GM19043 (cell line): ENCODE data around the gene ZNF836.
"Not testable (repeated sequence)": the region's sequence is repeated elsewhere in the genome, so short reads cannot be mapped to it uniquely, and the experiment has no call there.

Experiments
- ATAC-seq: cut with Tn5 transposase; IDR thresholded peaks from one replicate; pipeline ENCODE4 v1.9.1; 2021; ENCODE audit warnings: low read depth; ENCODE audit not compliant: unreplicated experiment

ZNF836 gene

GRCh38 chr19:52171321-52172169, at the start of gene ZNF836:
Gene ZNF836 (minus strand): TSS chr19:52171621. CDS start chr19:52168072, 3,549 bp downstream.
- ATAC-seq = peak; percentile 64

- ATAC-seq = no peak
These were observed 49.6 kb upstream of the ZNF836 start for GRCh38 chr19:52221031-52221430.

- no peak for ATAC-seq
These were observed 48.2 kb upstream of the ZNF836 start for GRCh38 chr19:52219611-52220010.

- ATAC-seq = no peak
These were observed 46.2 kb upstream of the ZNF836 start for GRCh38 chr19:52217576-52217975.

GRCh38 chr19:52216401-52216800, 45.0 kb upstream of the ZNF836 start:
- ATAC-seq = no peak

- no peak for ATAC-seq
These were observed 42.8 kb upstream of the ZNF836 start for GRCh38 chr19:52214241-52214640.

- ATAC-seq = no peak
These were observed 41.3 kb upstream of the ZNF836 start for GRCh38 chr19:52212572-52213255.

GRCh38 chr19:52211926-52212571, 40.6 kb upstream of the ZNF836 start:
- ATAC-seq = no peak

- no peak for ATAC-seq
These were observed 39.8 kb upstream of the ZNF836 start for GRCh38 chr19:52211203-52211602.

- ATAC-seq = no peak
These were observed 35.1 kb upstream of the ZNF836 start for GRCh38 chr19:52206481-52206880.

GRCh38 chr19:52200755-52201391, 29.5 kb upstream of the ZNF836 start:
- ATAC-seq = not testable (repeated sequence)

- ATAC-seq = no peak
These were observed 28.6 kb upstream of the ZNF836 start for GRCh38 chr19:52200044-52200443.

GRCh38 chr19:52198678-52199077, 27.3 kb upstream of the ZNF836 start:
- no peak for ATAC-seq

GRCh38 chr19:52197964-52198363, 26.5 kb upstream of the ZNF836 start:
- no peak for ATAC-seq

GRCh38 chr19:52196256-52196967, 25.0 kb upstream of the ZNF836 start:
- ATAC-seq = no peak

GRCh38 chr19:52191951-52192350, 20.5 kb upstream of the ZNF836 start:
- ATAC-seq = no peak

- no peak for ATAC-seq
These were observed 20.0 kb upstream of the ZNF836 start for GRCh38 chr19:52191389-52191788.

- no peak for ATAC-seq
These were observed 19.3 kb upstream of the ZNF836 start for GRCh38 chr19:52190487-52191293.

GRCh38 chr19:52189735-52190486, 18.5 kb upstream of the ZNF836 start, which contains the start of gene PPP2R1A:
Gene PPP2R1A (plus strand): TSS chr19:52190052. CDS start chr19:52190097, 45 bp downstream.
- ATAC-seq = peak; percentile 84
